Measurements from ENCODE around the gene ANAPC1.
"Not testable (repeated sequence)": the region's sequence is repeated elsewhere in the genome, so short reads cannot be mapped to it uniquely, and the experiment has no call there.

Gene ANAPC1

DNA sequence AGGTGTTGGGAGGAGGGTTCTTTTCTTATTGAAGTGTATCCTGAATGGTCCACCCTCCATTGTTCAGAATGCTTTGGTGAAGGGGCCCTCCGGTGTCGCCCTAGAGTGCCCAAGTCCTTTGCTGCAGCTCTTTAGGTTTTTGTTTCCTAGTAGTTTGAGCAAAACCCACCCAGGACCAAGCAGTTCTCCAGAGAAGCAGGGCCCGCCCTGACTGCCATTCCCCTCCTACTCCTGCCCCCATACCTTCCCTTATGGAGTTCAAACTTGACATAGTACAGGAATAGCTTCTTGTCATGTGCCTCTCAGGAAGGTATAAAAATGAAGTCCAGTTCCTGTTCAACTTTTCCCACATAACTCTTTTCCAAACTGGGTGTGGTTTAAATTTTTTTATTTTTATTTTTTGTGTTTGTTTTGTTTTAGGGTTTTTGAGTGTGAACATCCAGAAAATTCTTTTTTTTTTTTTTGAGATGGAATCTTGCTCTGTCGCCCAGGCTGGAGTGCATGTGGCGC, 20.0 kb upstream of the ANAPC1 start:
- DNase-seq: no peak

DNA sequence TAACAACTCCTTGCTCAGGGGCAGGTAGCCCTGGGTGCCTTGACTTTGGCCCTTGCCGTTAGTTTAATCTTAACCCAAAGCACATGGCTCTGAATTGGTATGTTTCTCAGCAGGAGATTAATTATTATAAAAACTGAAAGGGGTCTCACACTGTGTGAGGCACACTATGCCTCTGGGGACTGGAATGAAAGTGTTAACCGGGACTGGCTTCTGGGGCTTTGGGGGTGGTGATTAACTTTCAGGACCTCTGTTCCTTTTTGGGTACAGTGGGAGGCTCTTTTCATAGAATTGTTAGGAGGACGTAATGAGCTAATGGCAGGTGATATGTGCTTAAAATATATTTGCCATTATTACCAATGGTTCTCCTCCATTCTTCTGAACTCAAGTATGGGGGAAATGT, 19.5 kb upstream of the ANAPC1 start:
- no peak for DNase-seq

DNA sequence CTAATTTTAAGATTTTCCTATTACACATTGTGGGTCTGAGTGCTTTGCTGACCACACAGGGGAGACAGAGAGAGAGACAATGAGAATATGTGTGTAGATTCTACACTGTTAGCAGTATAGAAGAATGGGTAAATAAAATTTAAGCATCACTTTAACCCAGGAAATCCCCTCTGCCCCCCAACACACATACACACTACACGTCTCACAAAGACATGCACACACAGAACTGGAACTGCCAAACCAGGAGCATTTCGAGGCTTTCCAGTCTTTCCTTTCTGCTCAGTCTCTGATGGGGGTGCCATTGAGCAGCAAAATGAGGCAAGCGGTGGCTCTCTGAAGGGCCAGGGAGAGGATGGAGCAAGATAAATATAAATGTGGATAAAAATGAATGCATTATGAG, 16.9 kb upstream of the ANAPC1 start:
- peak; percentile 23 for DNase-seq

DNA sequence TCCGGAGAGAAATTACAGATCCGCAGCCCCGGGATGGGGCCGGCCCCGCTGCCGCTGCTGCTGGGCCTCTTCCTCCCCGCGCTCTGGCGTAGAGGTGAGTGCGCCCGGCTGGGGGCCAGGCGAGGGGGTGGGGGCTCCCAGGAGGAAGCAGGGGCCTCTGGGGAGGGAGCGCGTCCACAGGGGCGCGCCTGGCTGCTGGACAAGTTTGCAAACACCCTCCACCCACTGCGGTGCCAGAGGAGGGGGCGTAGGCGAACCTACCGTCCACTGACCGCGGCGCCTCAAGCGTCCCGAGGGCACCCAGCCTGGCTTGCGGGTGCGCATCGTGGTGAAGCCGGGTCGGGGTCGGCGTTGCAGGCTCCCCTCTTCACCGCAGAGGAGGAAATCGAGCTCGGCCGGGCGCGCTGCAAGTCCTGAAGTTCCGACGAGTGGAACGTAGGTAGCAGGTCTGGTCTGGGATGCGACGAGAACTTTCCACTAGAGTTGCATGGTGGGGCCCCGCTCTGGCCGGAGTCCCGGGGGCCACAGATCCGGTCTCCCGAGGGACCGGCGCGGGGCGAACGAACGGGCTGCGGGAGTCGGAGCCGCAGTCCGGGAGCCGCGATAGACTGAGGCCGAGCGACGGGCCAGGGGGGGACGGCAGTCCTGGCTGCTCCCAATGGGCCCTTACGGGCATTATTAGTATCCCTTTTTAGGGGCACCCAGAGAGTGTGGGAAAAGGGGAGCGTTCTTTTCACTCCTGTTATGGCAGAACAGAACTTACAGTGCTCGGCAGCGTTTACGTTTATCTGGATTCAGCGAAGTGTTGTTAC, 14.9 kb upstream of the ANAPC1 start:
- DNase-seq: no peak

- DNase-seq: peak; percentile 37
These were observed 14.1 kb upstream of the ANAPC1 start, which contains the start of gene MERTK for GRCh38 chr2:111897924-111898702. Gene MERTK (plus strand): TSS chr2:111898607. CDS start chr2:111898736, 129 bp downstream.

DNA sequence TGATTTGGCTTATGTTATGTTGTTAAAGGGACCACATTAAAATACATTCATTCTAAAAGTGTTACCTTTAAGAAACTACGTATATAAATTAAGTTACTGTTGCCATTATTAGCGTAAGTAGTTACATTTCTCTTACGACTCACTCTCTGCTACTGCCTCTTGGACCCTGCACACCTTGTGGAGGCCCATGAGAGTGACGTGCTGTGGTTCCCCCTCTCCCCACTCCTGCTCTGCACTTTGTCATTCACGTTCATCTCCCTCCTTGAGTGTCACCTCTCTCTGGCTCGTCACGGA, 13.6 kb upstream of the ANAPC1 start:
- DNase-seq: no peak

DNA sequence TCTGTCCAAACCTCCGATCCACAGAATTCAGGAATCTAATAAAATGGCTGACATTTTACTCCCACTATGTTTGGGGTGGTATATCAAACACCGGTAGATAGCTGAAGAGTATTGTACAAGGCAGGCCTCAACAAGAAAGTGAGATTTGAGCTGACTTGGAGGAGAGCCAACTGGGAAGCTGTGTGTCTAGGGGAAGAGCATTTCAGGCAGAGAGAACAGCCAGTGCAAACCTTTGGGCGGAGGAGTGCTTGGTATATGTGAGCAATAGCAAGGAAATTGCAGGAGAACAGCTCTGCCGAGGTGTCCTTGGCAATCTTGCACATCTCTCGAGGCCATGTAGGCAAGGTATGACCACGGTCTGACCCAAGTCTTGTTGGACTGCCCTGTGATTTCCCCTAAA, 12.6 kb upstream of the ANAPC1 start:
- no peak for DNase-seq

- DNase-seq: no peak
These were observed 12.0 kb upstream of the ANAPC1 start for GRCh38 chr2:111896024-111896423.

DNA sequence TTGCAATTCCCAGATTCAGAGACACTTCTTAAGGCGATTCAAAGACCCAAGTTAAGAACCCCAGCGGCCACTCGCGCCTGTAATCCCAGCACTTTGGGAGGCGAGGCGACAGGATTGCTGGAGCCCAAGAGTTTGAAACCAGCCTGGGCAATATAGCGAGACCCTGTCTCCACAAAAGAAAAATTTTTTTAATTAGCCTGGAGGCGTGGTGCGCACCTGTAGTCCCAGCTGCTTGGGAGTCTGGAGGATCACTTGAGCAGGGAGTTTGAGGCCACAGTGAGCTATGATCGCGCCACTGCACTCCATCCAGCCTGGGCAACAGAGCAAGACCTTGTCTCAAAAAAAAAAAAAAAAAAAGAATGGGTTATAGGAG, 585 bp upstream of the ANAPC1 start:
- DNase-seq: no peak

DNA sequence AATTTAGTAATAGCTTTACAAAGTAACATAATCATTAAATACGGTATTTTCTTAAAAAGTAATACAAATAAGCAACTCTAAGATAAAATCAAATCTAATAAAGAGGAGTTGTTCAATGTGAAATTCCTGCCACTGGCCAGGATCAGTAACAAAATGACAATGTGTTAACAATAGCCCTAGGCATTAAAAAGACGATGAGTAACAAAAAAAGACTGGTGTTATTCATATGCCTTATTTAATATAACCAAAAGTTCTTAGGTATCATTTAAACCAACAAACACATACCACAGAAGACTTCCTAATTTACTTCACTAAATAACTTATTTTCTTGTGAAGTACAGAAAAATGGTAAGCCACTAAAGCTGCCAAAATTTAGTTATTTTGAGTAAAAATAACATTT, 11.2 kb downstream of the ANAPC1 start:
- DNase-seq: not testable (repeated sequence)

GRCh38 chr2:111865124-111865523, 18.9 kb downstream of the ANAPC1 start:
- not testable (repeated sequence) for DNase-seq

DNA sequence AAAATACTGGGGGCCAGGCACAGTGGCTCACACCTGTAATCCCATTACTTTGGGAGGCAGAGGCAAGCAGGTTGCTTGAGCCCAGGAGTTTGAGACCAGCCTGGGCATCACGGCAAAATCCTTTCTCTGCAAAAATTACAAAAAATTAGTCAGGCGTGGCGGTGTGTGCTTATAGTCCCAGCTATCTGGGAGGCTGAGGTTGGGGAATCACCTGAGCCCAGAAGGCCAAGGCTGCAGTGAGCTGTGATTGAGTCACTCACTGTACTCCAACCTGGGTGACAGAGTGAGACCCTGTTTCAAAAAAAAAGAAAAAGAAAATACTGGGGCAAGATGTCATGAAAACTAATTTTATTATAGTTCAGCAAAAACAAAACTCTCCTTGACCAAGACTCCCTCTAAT, 24.0 kb downstream of the ANAPC1 start:
- not testable (repeated sequence) for DNase-seq

DNA sequence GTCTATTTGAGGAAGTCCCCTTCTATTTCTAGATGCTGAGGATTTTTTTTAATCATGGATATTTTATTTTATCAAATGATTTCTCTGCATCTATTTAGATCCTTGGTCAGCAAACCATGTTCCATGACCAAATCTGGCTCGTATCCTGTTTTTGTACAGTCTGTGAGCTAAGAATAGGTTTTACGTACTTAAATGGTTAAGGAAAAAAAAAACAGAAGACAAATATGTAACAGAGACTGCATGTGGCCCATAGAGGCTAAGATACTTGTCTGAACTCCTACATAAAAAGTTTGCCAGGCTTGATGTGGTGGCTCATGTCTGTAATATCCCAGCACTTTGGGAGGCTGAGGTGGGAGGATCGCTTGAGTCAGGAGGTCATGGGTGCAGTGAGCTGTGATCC, 31.4 kb downstream of the ANAPC1 start:
- DNase-seq: not testable (repeated sequence)

DNA sequence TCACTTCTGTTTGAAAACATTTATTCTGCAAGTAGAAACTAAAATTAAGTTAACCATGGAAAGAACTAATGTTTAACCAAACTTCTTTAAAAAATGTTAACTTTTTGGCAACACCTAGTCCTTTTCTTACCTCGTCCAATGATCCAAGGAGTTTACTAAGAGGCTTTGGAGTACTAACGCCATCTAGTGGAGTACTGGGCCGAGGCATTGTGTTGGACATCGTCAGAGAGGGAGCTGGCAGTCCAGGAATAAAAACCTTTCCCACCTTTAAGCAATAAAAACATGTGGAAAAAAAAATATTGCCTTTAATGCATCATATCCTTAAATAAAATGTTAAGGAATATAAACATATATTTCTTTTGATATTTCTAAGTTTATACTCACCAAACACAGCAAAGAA, 33.3 kb downstream of the ANAPC1 start:
- DNase-seq: not testable (repeated sequence)

GRCh38 chr2:111839625-111840282, 44.2 kb downstream of the ANAPC1 start:
- peak; percentile 33 for DNase-seq

- not testable (repeated sequence) for DNase-seq
These were observed 45.0 kb downstream of the ANAPC1 start for GRCh38 chr2:111838992-111839391.

DNA sequence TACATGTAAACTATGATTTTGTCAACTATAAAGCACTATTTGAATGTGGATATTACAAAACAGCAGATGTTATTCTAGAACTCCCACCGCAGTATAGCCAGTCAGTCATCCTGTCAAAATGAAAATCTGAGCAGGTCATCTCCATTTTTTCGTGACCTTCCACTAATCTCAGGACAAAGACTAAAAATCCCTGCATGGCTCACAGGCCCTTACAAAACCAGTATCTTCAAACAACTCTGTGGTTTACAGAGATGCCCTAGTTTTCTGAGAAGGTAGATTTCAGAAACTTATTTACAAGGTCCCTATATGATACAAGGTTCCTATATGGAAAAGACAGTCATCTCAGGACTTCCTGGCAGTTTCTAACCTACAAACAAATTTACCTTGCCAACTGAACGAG, 49.8 kb downstream of the ANAPC1 start:
- not testable (repeated sequence) for DNase-seq

DNA sequence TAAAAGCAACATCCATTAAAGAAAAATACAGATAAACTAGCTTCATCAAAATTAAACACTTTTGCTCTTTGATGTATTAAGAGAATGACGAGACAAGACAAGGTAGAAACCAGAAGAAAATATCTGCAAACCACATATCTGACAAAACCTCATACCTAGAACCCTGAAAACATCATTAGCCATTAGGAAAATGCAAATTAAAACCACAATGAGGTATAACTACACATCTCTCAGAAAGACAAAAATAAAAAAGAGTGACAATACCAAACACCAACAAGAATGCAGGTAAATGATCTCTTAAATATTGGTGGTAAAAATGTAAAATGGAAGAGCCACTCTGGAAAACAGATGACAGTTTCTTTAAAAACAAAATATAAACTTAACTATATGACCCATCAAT, 53.5 kb downstream of the ANAPC1 start:
- DNase-seq: not testable (repeated sequence)

DNA sequence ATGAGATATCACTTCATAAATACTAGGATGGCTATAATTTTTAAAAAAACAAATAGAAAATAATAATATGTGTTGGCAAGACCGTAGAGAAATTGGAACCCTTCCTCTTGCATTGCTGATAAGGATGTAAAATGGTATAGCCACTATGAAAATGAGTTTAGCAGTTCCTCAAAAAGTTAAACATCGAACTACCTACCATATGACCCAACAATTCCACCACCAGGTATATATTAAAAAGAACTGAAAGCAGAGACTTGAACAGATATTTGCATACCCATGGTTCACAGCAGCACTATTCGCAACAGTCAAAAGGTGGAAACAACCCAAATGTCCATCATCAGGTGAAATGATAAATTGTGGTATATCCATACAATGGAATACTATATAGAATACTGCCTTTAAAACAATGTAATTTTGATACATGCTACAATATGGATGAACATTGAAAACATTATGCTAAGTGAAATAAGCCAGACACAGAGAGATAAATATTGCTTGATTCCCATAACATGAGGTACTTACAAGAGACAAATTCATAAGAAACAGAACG, 55.7 kb downstream of the ANAPC1 start:
- DNase-seq: not testable (repeated sequence)

DNA sequence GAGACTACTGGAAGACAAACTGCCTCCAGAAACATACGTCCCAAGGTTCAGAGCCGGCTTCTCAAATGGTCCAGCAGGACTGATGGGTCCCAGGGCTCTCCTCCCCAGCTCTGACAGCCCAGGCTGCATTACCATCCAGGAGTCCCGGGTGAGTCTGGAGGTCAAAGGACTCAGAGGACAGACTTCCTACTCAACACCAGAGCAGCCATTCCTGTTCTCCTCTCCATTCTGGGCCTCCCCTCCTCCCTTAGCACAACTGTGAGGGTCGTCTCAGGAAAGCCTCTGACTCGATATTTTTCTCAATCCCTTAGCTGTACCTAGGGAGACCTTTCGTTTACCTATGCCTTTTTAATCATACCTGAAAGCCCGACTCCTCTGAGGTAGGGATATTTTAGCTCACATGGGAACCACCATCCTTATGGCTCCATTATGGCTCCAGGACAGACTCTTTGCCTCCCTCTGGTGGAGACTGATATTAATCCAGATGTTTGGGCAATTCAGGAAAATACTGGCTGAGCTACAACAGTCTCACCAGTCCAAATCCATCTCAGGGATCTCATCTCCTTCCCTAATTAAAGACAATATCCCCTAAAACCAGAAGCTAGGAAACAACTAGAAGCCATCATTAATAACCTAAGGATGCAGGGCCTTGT, 70.9 kb downstream of the ANAPC1 start:
- DNase-seq: not testable (repeated sequence)

GRCh38 chr2:111790633-111791032, 93.4 kb downstream of the ANAPC1 start:
- not testable (repeated sequence) for DNase-seq

- DNase-seq: not testable (repeated sequence)
These were observed 99.9 kb downstream of the ANAPC1 start for GRCh38 chr2:111784081-111784480.
